ENCODE measurements around the gene NTSR1.

Gene NTSR1

GRCh38 chr20:62771396-62772102 lies 62.9 kb downstream of the NTSR1 start:
- no peak for TF ChIP-seq POLR2AphosphoS5 (IDR thresholded peaks at IDR 0.05; ENCODE audit: low read depth, low read length)
- no peak for TF ChIP-seq TAF1 (IDR thresholded peaks at IDR 0.05; ENCODE audit: borderline replicate concordance, insufficient read depth, low read length)
- TF ChIP-seq REST (IDR thresholded peaks at IDR 0.05; ENCODE audit: insufficient read depth in 1 of 2, low read depth in 2 of 2, low read length in 2 of 2): no peak
- no peak for TF ChIP-seq SIN3A (IDR thresholded peaks at IDR 0.05; ENCODE audit: borderline replicate concordance, insufficient read depth, low read length)
- no peak for TF ChIP-seq FOXP2 (optimal IDR thresholded peaks at IDR 0.05; ENCODE audit: borderline replicate concordance, extremely low read depth, extremely low read length, insufficient read depth)

GRCh38 chr20:62772103-62772611 lies 63.5 kb downstream of the NTSR1 start:
- TF ChIP-seq REST (IDR thresholded peaks at IDR 0.05; ENCODE audit: insufficient read depth in 1 of 2, low read depth in 2 of 2, low read length in 2 of 2) (no peak), SIN3A (IDR thresholded peaks at IDR 0.05; ENCODE audit: borderline replicate concordance, insufficient read depth, low read length) (no peak), TAF1 (IDR thresholded peaks at IDR 0.05; ENCODE audit: borderline replicate concordance, insufficient read depth, low read length) (no peak), FOXP2 (optimal IDR thresholded peaks at IDR 0.05; ENCODE audit: borderline replicate concordance, extremely low read depth, extremely low read length, insufficient read depth) (no peak), POLR2AphosphoS5 (IDR thresholded peaks at IDR 0.05; ENCODE audit: low read depth, low read length) (no peak)

GRCh38 chr20:62772619-62772989 lies 64.0 kb downstream of the NTSR1 start:
- TF ChIP-seq REST (IDR thresholded peaks at IDR 0.05; ENCODE audit: insufficient read depth in 1 of 2, low read depth in 2 of 2, low read length in 2 of 2): no peak
- no peak for TF ChIP-seq FOXP2 (optimal IDR thresholded peaks at IDR 0.05; ENCODE audit: borderline replicate concordance, extremely low read depth, extremely low read length, insufficient read depth)
- TF ChIP-seq TAF1 (IDR thresholded peaks at IDR 0.05; ENCODE audit: borderline replicate concordance, insufficient read depth, low read length): no peak
- TF ChIP-seq POLR2AphosphoS5 (IDR thresholded peaks at IDR 0.05; ENCODE audit: low read depth, low read length): no peak
- TF ChIP-seq SIN3A (IDR thresholded peaks at IDR 0.05; ENCODE audit: borderline replicate concordance, insufficient read depth, low read length): no peak

GRCh38 chr20:62772990-62773844 lies 64.6 kb downstream of the NTSR1 start:
- TF ChIP-seq REST (IDR thresholded peaks at IDR 0.05; ENCODE audit: insufficient read depth in 1 of 2, low read depth in 2 of 2, low read length in 2 of 2): no peak
- TF ChIP-seq SIN3A (IDR thresholded peaks at IDR 0.05; ENCODE audit: borderline replicate concordance, insufficient read depth, low read length): no peak
- TF ChIP-seq TAF1 (IDR thresholded peaks at IDR 0.05; ENCODE audit: borderline replicate concordance, insufficient read depth, low read length): no peak
- TF ChIP-seq FOXP2 (optimal IDR thresholded peaks at IDR 0.05; ENCODE audit: borderline replicate concordance, extremely low read depth, extremely low read length, insufficient read depth): no peak
- no peak for TF ChIP-seq POLR2AphosphoS5 (IDR thresholded peaks at IDR 0.05; ENCODE audit: low read depth, low read length)
